Osteocyte (in vitro differentiated cells): Measurements from ENCODE around the gene BANP. TPM values are rescaled to one million over a fixed set of nuclear protein-coding genes. Genes with fewer than 3 reads are reported as not detected.

ENCODE experiments used
- DNase-seq: peaks from one replicate; pipeline ENCODE4 v3.0.0; 2021; ENCODE audit warnings: mixed read lengths; ENCODE audit not compliant: unreplicated experiment; ENCODE audit errors: extremely low spot score
- H3K27ac Mint-ChIP-seq: one replicate; pipeline ENCODE4 v1.8.0; 2021; ENCODE audit warnings: mild to moderate bottlenecking, mixed read lengths; ENCODE audit not compliant: unreplicated experiment
- H3K27me3 Mint-ChIP-seq: one replicate; pipeline ENCODE4 v1.8.0; 2021; ENCODE audit warnings: mixed read lengths; ENCODE audit not compliant: unreplicated experiment
- H3K36me3 Mint-ChIP-seq: one replicate; pipeline ENCODE4 v1.8.0; 2021; ENCODE audit warnings: mixed read lengths; ENCODE audit not compliant: unreplicated experiment
- H3K4me1 Mint-ChIP-seq: one replicate; pipeline ENCODE4 v1.8.0; 2021; ENCODE audit warnings: mixed read lengths; ENCODE audit not compliant: unreplicated experiment
- H3K4me3 Mint-ChIP-seq: one replicate; pipeline ENCODE4 v1.8.0; 2021; ENCODE audit warnings: mild to moderate bottlenecking, moderate library complexity, mixed read lengths; ENCODE audit not compliant: unreplicated experiment
- H3K9me3 Mint-ChIP-seq: one replicate; pipeline ENCODE4 v1.8.0; 2021; ENCODE audit warnings: mixed read lengths; ENCODE audit not compliant: unreplicated experiment
- total RNA-seq: library from RNA; stranded (reverse); gene quantifications from 2 replicates; pipeline ENCODE4 v1.2.1, GENCODE V29; 2021
- TF ChIP-seq, protein P1 (sequence below): fragments of 200-600 bp; sonication (generic); IDR thresholded peaks from 2 replicates; pipeline ENCODE4 v1.5.0; 2021; ENCODE audit warnings: antibody characterized with exemption, mild to moderate bottlenecking, moderate library complexity

Gene BANP
- total RNA-seq, 1 donor from 2014 or later, result 20.5 TPM

GRCh38 chr16:87961623-87962022 lies 10.4 kb downstream of the BANP start:
- H3K4me3 Mint-ChIP-seq, result no peak overlapping the region
- H3K27me3 Mint-ChIP-seq, result no peaks in the 10 kb centered on the region
- TF ChIP-seq, protein P1, sequence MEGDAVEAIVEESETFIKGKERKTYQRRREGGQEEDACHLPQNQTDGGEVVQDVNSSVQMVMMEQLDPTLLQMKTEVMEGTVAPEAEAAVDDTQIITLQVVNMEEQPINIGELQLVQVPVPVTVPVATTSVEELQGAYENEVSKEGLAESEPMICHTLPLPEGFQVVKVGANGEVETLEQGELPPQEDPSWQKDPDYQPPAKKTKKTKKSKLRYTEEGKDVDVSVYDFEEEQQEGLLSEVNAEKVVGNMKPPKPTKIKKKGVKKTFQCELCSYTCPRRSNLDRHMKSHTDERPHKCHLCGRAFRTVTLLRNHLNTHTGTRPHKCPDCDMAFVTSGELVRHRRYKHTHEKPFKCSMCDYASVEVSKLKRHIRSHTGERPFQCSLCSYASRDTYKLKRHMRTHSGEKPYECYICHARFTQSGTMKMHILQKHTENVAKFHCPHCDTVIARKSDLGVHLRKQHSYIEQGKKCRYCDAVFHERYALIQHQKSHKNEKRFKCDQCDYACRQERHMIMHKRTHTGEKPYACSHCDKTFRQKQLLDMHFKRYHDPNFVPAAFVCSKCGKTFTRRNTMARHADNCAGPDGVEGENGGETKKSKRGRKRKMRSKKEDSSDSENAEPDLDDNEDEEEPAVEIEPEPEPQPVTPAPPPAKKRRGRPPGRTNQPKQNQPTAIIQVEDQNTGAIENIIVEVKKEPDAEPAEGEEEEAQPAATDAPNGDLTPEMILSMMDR, result no peak
- H3K27ac Mint-ChIP-seq, result no peak overlapping the region
- no peak for DNase-seq
- peaks cover 21% of the 10 kb centered on the region for H3K4me1 Mint-ChIP-seq
- no peaks in the 10 kb centered on the region for H3K9me3 Mint-ChIP-seq
- peaks cover 7% of the 10 kb centered on the region for H3K36me3 Mint-ChIP-seq

- Mint-ChIP-seq H3K27me3 (no peaks in the 10 kb centered on the region), H3K4me3 (no peak overlapping the region), H3K9me3 (no peaks in the 10 kb centered on the region), H3K4me1 (peaks cover 23% of the 10 kb centered on the region), H3K27ac (peak overlapping the region; percentile 35), H3K36me3 (no peaks in the 10 kb centered on the region)
- TF ChIP-seq, protein P1, result no peak
- no peak for DNase-seq
These were observed 12.2 kb downstream of the BANP start for GRCh38 chr16:87963400-87963799.

DNA sequence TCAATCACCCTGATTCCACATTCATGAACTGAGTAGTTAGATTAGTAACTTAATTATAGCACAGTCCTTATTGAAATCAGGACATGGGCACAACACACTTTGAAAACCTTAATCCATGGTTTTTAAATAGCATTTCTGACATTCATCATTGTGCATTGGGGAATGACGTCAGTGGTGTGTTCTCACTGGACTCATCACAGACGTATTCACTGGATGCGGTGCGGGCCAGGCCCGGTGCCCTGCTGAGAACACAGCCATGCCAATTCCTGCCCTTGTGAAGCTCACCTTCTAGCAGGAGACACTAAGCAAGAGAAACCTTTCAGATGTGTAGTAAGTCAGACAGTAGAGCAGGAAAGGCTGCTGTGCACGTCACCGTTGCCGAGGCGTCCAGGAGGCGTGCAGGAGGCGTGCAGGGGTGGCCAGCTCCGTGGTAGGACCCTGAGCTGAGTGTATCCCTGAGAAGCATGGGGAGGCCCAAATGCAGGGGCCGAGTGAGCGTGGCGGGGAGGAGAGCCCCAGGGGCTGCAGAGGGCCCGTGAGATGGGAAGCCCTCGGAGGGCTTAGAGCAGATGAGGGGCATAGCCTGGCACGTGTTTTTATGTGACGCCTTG lies 12.9 kb downstream of the BANP start:
- TF ChIP-seq, protein P1, result no peak
- Mint-ChIP-seq H3K9me3 (no peaks in the 10 kb centered on the region), H3K27me3 (no peaks in the 10 kb centered on the region), H3K27ac (no peak overlapping the region), H3K4me1 (peaks cover 26% of the 10 kb centered on the region), H3K36me3 (no peaks in the 10 kb centered on the region), H3K4me3 (no peak overlapping the region)
- DNase-seq, result no peak

DNA sequence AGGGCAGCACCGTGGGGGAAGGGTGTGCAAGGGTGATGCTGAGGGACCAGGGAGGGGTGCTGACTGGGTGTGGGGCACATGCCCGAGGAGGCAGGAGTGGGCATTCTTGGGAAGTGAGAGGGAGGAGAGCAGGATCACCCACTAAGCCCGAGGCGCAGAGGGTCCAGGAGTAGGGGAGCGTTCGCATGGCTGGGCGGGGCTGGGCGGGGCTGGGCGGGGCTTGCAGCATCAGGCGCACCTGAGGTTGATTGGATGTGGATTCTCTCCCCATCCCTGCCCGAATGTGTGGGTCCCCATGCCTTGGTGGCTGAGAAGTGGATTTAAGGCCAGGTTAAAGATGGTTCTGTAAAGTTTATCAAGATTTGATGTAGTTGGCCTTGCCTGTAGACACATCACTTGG lies 14.2 kb downstream of the BANP start:
- no peaks in the 10 kb centered on the region for H3K9me3 Mint-ChIP-seq
- no peaks in the 10 kb centered on the region for H3K27me3 Mint-ChIP-seq
- no peak for DNase-seq
- no peak overlapping the region for H3K4me3 Mint-ChIP-seq
- no peaks in the 10 kb centered on the region for H3K36me3 Mint-ChIP-seq
- peaks cover 31% of the 10 kb centered on the region for H3K4me1 Mint-ChIP-seq
- TF ChIP-seq, protein P1, result no peak
- H3K27ac Mint-ChIP-seq, result no peak overlapping the region

GRCh38 chr16:87966064-87966645 lies 14.9 kb downstream of the BANP start:
- peaks cover 3% of the 10 kb centered on the region for H3K9me3 Mint-ChIP-seq
- H3K27me3 Mint-ChIP-seq, result no peaks in the 10 kb centered on the region

More at GRCh38 chr16:87966064-87966645, 14.9 kb downstream of the BANP start:
- Mint-ChIP-seq H3K4me3 (no peak overlapping the region), H3K36me3 (peaks cover 3% of the 10 kb centered on the region), H3K27ac (peak overlapping the region; percentile 52), H3K4me1 (peaks cover 31% of the 10 kb centered on the region)
- TF ChIP-seq, protein P1, result no peak
- no peak for DNase-seq
